ENCODE results near the gene P3H1. TPM values are rescaled to one million over a fixed set of nuclear protein-coding genes. Genes with fewer than 3 reads are reported as not detected.

The P3H1 gene
- total RNA-seq, 1 experiment from 2014 or later = 47.1 TPM

DNA sequence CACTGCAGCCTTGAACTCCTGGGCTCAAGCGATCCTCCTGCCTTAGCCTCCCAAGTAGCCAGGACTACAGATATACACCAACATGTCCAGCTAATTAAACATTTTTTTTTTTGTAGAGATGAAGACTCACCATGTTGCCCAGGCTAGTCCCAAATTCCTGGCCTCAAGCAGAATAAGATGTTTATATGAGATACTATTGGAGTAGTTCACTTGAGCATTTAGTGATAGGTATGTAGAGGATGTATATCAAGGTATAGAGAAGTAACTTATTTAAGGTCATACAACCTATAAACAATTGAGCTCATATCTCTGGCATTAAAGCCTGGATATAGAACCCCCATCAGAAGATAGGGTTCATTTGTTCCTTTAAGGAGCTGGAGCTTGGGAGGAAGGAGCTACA is 13.3 kb upstream of the P3H1 start:
- H3K23me2 ChIP-seq (ENCODE audit: insufficient read length, low read depth, low read length, poor library complexity, severe bottlenecking) = no peaks in the 10 kb centered on the region
- H3K14ac ChIP-seq (ENCODE audit: insufficient read depth, low read length) = no peak overlapping the region
- H3K9me3 Mint-ChIP-seq = no peaks in the 10 kb centered on the region
- no peak overlapping the region for H2AK5ac ChIP-seq (ENCODE audit: insufficient read length, low read length)
- peaks cover 18 to 70% (median 56%) of the 10 kb centered on the region in 3 experiments for H3K36me3 Mint-ChIP-seq (ENCODE audit: insufficient read depth in 1 of 3, low read depth in 3 of 3)
- no peaks in the 10 kb centered on the region for H3K9me3 ChIP-seq (ENCODE audit: control insufficient read depth, low read depth, low read length)
- H3K4me1 Mint-ChIP-seq = 0 out of 4 replicates have a peak, but pooled peaks cover 0 to 3% of the 10 kb centered on the region in 2 experiments
- no peak overlapping the region for H3K27ac Mint-ChIP-seq
- no peak overlapping the region for H3K9ac ChIP-seq (ENCODE audit: extremely low read depth, insufficient read length, low read length)
- H3K4me1 ChIP-seq (ENCODE audit: insufficient read depth, low read length) = no peaks in the 10 kb centered on the region
- TF ChIP-seq, protein P1, sequence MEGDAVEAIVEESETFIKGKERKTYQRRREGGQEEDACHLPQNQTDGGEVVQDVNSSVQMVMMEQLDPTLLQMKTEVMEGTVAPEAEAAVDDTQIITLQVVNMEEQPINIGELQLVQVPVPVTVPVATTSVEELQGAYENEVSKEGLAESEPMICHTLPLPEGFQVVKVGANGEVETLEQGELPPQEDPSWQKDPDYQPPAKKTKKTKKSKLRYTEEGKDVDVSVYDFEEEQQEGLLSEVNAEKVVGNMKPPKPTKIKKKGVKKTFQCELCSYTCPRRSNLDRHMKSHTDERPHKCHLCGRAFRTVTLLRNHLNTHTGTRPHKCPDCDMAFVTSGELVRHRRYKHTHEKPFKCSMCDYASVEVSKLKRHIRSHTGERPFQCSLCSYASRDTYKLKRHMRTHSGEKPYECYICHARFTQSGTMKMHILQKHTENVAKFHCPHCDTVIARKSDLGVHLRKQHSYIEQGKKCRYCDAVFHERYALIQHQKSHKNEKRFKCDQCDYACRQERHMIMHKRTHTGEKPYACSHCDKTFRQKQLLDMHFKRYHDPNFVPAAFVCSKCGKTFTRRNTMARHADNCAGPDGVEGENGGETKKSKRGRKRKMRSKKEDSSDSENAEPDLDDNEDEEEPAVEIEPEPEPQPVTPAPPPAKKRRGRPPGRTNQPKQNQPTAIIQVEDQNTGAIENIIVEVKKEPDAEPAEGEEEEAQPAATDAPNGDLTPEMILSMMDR (conservative IDR thresholded peaks at IDR 0.05) = no peak
- no peak overlapping the region for H2BK15ac ChIP-seq (ENCODE audit: low read depth, low read length)
- H3K79me2 ChIP-seq (ENCODE audit: insufficient read depth, low read length) = no peaks in the 10 kb centered on the region
- H3T11ph ChIP-seq (ENCODE audit: low read length) = no peak overlapping the region
- no peak overlapping the region for H4K91ac ChIP-seq (ENCODE audit: insufficient read length, low read depth, low read length)
- H3K56ac ChIP-seq (ENCODE audit: insufficient read length, low read depth, low read length) = no peak overlapping the region
- no peaks in the 10 kb centered on the region for H3K79me1 ChIP-seq (ENCODE audit: insufficient read depth, low read depth, low read length, poor library complexity, severe bottlenecking)
- H3K23ac ChIP-seq (ENCODE audit: insufficient read length, low read depth, low read length) = no peak overlapping the region
- no peak overlapping the region for H2BK120ac ChIP-seq (ENCODE audit: low read depth, low read length, poor library complexity, severe bottlenecking)
- H3K4me3 Mint-ChIP-seq = no peak overlapping the region
- H3K4ac ChIP-seq (ENCODE audit: low read depth, low read length) = no peak overlapping the region
- H2BK20ac ChIP-seq (ENCODE audit: low read depth, low read length, poor library complexity, severe bottlenecking) = no peak overlapping the region
- H4K20me1 ChIP-seq (ENCODE audit: control insufficient read depth, insufficient read depth, insufficient read length) = no peaks in the 10 kb centered on the region
- no peak overlapping the region for H2BK5ac ChIP-seq (ENCODE audit: insufficient read length, low read length)
- no peak overlapping the region for H2BK12ac ChIP-seq (ENCODE audit: insufficient read length, low read depth, low read length)
- H3K27me3 ChIP-seq (ENCODE audit: insufficient read depth, low read length) = no peaks in the 10 kb centered on the region
- no peak overlapping the region for H2AFZ ChIP-seq (ENCODE audit: low read length)
- no CpG with 5 or more reads among the region's 1 CpG for WGBS (ENCODE audit: extremely low coverage, insufficient read length, low lambda C conversion rate)
- no peak for DNase-seq
- H4K8ac ChIP-seq (replicated peaks; ENCODE audit: insufficient read length, low read depth, low read length) = no peak overlapping the region
- H3K4me2 ChIP-seq (ENCODE audit: insufficient read depth, insufficient read length, low read length) = no peak overlapping the region
- H4K5ac ChIP-seq (ENCODE audit: insufficient read length, low read depth, low read length) = no peak overlapping the region
- H3K27ac ChIP-seq (ENCODE audit: insufficient read length, low read depth, low read length) = no peak overlapping the region
- no peaks in the 10 kb centered on the region for H3K27me3 Mint-ChIP-seq (ENCODE audit: low read depth)
- no peak overlapping the region for H3K18ac ChIP-seq (ENCODE audit: insufficient read length, low read depth, low read length)

Measured in H9 (cell line).